H4 (cell line): ENCODE measurements around the gene DLX6. TPM values are rescaled to one million over a fixed set of nuclear protein-coding genes. Genes with fewer than 3 reads are reported as not detected.

Experiments
- DNase-seq: peaks from one replicate; pipeline ENCODE4 v3.0.0-alpha.2; 2015; ENCODE audit warnings: low spot score
- total RNA-seq: library from RNA; depleted of rRNA; stranded (reverse); fragments of >200 nt; shearing (Covaris generic); gene quantifications from 2 replicates; pipeline ENCODE4 v1.2.3, GENCODE V29; 2014

DLX6 gene
- total RNA-seq, 1 experiment from 2014 or later: 1.7 TPM

GRCh38 chr7:96995406-96996110, 9.8 kb upstream of the DLX6 start:
- DNase-seq: no peak

GRCh38 chr7:96996111-96996957, 9.0 kb upstream of the DLX6 start:
- no peak for DNase-seq

GRCh38 chr7:96996958-96997511, 8.3 kb upstream of the DLX6 start:
- no peak for DNase-seq

DNA sequence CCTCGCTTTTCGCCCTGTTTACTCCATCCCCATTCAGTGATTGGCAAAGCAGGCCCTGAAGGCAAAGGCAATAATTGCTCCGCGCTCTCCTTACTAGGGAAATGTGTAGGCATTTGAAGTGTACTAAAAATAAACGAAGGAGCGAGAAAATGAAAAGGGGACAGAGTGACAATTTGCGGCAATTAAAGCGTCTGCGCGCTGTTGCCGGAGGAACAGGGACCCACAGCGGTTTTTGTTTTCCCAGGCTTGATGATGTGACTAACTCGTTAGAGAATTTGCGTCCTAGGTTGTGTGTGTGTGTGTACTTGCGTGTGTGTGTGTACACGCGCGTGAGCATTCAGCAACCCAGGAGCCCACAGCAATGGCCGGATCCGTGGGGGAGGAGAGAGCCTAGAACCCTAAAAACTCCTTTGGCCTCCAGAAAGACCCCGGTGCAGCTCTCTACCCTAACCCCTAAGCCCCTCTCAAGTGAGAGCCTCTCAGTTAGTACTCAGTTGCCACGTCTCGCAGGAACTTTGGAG, 7.8 kb upstream of the DLX6 start:
- DNase-seq: no peak

GRCh38 chr7:96998333-96998732, 7.0 kb upstream of the DLX6 start:
- DNase-seq: no peak

DNA sequence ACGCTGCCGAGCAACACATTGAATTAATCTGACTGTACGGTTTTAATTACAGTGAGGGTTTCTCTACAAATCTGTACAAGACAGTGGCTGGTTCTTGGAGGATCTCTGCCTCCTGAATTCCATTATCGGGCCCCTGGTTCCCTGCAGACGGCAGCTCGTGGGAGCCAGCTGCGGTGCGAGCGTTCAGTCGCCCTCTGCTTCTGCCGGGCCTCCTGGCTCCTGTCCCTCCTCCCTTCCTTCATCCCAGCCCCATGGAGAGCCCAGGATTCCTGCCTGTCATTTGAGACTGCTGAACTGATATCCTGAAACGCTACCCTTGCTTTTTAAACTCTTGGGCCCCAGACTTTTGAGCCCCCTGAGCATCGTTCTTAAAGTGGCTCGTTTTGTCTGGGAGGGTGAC, 6.6 kb upstream of the DLX6 start:
- DNase-seq: no peak

DNA sequence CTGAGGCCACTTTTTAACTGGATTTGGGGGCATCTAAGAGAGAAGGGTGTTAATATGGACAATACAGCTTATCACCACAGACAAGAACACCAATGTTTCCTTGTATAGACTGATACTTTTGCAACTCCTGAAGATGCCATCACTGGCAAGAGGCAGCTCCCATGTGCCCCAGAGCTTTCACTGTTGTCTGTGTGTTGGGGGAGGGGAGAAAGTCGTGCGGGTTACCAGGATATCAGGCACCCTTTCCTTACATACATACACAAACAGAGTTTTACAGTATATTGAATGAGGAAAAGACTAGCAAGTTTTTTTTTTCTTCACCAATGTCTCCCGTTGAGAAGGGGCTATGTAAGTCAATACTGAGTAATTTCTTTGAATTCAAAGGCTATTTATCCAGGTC, 4.1 kb upstream of the DLX6 start:
- DNase-seq: no peak

GRCh38 chr7:97001656-97002554, 3.4 kb upstream of the DLX6 start:
- DNase-seq: no peak

- no peak for DNase-seq
Observed at GRCh38 chr7:97002555-97003261, 2.6 kb upstream of the DLX6 start.

DNA sequence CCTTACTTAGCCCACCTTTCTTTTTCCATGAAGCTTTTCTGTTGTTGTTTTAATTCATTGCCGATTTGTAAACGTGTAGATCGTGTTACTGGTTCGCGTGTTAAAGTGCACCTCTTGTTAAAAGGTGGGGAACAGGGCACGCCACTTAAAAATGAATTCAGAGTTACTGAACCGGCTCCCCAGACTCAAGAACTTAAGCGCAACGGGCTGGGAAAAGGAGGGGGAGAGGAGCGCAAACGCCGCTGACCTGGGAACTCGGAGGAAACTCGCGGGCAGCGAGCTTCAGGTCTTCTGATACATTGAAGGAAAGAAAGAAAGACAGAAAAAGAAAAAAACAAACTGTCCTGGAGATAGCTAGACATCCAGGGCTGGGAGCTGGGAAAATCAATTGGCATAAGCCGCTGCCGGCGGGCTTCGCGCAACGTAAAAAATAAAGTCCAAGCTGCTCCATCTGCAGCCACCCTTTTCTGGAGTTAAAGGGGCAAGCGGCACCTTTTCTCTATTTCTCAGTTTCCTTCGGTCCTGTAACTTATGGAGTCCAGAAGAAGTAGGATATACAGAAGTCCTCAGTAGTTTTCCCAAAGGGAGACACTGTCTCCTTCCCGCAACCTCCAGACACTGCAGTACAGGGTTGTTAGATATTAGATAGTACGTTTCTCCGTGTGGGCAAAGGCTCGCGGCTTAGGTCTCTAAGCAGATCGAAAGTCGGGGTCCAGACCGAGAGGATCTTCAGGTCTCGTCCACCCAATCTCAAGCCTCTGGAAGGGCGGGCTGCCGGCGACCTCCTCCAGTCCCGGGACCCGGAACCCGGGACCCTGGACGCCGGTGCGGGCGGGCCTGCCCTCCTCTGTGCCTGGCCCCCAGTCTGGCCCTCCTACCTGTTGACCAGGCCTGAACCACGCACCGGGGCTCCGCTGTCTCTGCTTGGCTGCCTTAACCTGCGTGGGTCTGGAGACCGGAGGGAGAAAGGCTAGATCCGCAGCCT, 1.8 kb upstream of the DLX6 start:
- DNase-seq: no peak

DNA sequence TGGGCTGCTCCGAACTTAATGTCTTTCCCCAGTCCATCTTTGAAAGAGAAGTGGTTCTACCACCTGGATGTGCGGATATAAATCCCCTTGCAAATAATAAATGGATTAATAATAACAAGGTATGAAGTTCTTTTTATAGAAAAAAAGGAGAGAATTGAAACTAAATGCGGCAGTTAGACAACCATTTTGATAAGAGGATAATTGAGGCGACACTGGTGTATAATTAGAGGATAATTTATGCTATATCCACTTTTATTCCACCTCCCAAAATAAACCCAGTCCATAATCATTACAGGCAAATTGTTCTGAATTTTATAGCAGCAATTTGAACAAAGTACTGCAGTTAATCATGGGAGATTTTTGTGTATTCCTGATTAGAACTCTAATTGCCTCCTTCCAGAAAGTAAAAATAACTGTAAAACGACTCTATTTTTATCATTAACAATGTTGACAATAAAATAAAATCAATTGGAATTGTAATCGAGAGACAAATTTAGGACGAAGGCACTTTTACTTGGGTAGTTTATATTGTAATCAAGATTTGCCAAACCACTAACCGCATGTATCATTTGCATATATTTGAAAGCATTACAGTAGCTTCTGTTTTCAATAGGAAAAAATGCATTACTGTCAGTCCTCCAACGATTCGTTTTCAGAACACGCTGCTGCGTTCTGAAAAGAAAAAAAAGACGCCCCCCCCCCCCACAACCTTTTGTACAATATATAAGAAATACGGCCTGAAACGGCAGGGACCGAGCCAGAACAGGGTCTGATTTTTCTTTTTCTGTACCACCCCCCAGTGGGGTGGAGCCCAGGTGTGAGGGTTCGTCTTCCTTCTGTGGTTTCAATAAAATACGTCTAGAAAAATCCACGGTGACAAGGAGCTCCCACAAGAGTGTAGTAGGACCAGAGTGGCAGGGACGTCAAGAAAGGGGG, 838 bp upstream of the DLX6 start:
- no peak for DNase-seq

DNA sequence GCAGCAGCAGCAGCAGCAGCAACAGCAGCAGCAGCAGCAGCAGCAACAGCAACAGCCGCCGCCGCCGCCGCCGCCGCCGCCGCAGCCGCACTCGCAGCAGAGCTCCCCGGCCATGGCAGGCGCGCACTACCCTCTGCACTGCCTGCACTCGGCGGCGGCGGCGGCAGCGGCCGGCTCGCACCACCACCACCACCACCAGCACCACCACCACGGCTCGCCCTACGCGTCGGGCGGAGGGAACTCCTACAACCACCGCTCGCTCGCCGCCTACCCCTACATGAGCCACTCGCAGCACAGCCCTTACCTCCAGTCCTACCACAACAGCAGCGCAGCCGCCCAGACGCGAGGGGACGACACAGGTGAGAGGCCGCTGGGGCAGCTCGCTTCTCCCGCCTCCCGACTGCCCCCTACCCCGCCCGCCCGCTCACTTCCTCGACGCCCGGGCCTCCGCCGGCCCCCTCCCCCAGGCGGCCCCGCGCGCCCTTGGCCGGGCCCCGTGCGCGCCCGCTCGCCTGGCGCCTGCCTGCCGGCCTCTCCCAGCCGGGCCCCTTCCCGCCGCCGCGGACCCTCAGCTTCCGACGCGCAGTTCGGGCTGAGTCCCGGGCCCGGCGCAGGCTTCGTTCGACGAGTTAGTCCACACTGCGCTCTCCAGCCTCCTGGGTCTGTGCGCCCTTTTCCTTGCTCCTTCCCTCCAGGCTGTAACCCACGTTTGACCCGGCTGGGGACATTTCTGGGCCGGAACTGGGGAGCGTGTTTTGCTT, 882 bp downstream of the DLX6 start:
- DNase-seq: peak; percentile 41

DNA sequence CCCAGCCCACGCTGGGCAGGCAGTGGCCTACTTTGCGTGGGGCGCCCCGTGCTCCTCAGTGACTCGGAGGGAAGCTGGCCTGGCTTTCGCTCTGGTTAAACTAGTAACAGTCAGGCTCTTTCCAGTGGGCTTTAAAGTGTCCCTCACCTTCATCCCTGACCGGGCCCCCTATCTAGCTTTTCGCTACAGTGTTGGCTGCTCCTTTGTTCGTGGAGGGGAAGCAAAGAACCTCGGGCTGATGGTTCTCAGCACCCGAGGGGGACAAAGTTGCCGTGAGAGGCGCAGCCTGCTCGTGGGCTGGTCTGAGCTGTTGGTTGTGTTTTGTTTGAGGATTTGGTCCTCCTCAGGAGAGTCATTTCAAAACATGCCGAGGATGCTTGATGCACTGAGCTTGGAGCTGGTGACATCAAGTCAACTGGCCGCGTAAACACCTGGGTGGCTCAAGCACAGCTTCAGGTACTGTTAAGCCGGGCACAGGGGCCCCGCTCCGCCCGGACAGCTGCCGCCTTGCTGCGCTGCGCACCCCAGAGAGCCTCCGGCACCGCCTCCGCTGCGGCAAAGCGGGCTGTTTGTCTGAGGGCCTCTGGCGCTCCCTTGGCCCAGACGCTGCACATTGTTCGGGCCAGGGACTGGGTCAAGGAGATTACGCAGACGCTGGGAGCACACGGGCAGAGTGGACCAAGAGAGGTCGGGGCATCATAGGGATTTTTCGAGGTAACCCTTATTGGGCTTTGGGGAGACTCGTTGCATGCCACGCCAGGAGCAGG, 1.6 kb downstream of the DLX6 start:
- DNase-seq: no peak

DNA sequence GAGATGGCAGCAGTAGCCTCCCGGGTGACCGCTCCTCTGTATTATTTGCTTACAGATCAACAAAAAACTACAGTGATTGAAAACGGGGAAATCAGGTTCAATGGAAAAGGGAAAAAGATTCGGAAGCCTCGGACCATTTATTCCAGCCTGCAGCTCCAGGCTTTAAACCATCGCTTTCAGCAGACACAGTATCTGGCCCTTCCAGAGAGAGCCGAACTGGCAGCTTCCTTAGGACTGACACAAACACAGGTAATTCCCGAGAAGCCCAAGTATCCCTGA, 2.2 kb downstream of the DLX6 start:
- DNase-seq: no peak

DNA sequence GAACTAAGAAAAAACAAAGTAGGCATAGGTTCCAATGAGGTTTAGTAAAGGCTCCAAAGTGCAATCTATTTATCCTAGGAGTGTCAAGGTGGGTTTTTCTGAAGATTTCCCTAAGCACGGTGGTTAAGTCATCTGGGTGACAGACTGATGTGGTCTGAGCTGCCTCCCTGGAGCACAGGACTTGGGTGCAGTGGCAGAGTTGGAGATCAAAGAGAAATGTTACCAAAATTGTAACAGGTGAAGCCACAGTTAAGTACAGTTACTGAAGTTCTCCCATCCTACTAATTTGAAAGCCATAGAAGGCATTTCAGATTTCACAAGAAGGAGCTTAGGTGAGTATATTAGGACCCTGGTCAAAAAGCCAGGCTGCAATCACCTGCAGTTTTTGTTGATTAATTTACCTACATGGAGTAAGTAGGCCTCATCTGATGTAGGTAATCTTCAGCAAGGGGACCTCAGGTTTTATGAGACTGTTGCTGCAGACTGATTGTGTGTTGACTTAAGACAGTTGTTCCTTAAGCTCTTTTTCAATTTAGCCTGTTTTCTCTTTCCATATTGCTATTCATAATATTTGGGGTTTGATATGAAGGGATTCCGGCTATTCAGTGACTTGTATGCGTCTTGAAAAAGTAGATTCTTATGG, 3.0 kb downstream of the DLX6 start:
- DNase-seq: no peak

- no peak for DNase-seq
Observed at GRCh38 chr7:97009753-97010732, 4.7 kb downstream of the DLX6 start.
